Measurements from ENCODE around the gene CTIF.

Gene CTIF

DNA sequence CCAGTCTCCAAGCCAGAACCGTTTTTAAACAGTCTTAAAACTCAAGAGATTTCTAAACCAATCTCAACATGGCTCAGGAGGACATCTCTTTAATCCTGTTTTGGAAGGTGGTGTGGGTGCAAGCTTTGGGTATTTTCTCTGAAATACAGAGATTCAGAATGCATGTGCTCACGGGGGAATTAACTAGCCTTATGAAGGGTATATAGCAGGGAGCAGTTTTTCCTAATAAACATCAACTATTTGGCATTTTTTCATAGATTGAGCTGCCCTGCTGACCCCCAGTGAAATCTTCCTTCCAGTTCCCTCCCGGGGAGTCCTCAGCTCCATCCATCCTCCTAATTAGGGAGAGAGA lies 289.3 kb downstream of the CTIF start:
- no peak for DNase-seq

DNA sequence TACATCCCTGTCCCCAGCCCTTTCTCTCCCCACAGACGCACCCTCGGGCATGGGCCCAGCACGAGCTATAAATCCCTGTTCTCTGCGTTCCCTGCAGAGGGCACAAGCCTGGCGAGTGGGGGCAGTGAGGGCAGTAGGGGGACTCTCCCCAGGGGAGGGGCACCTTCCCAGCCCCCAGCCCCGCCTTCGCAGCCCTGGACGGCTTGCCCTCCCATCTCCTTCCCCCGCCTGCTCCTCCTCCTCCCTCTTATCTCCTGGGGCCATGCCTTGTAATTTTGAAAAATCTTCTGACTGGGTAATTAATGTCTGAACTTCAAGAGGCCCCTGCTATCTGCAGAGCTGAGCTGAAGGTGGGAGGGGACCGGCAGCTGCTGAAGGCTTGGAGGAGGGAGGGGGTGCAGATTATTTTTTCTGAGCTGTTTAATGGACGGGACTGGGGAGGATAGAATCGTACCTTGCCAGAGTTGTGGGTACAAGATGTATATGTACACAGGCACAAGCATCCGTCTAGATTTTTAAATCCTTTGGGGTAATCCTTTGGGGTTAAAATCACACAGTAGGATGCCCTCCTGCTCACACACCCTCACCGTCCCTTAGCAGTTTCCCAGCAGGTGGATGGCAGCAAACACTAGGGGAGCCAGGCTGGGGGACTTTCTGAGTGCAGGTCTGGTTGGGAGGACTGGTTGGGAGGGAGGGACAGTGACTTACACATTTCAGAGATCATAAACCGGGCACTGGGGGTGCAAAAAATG lies 290.0 kb downstream of the CTIF start:
- no peak for DNase-seq

DNA sequence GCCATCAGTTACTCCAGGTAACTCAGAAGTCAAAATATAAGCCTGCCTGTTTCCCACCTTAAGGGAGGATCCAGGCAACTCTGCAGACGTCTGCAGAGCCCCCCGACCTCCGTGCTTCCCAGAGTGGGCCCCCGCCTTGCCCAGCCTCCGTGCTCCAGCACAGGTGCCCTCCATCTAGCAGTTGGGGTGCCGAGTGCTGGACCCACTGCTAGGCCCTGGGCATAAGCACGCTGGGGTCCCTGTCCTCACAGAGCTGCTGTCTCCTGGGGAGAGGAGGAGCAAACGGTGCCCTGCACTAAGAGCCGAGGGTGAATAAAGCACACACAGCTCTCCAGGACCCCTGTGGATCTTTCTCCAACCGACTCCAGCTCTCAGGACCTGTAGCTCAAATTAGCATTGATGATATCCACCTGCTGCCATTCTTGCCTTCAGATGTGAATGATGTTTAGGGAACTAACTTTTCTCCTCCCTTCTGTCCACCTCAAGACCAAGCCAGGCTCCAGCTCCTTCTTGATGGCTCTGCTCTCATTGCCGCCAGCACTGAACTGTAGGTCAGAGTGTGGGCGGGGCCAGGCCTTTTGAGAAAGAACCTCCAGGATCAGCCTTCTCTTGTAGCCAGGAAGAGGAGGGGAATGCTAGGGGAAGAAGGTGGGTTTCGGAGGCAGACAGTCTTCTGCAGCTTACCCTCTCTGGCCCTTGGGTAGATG lies 290.8 kb downstream of the CTIF start:
- no peak for DNase-seq

DNA sequence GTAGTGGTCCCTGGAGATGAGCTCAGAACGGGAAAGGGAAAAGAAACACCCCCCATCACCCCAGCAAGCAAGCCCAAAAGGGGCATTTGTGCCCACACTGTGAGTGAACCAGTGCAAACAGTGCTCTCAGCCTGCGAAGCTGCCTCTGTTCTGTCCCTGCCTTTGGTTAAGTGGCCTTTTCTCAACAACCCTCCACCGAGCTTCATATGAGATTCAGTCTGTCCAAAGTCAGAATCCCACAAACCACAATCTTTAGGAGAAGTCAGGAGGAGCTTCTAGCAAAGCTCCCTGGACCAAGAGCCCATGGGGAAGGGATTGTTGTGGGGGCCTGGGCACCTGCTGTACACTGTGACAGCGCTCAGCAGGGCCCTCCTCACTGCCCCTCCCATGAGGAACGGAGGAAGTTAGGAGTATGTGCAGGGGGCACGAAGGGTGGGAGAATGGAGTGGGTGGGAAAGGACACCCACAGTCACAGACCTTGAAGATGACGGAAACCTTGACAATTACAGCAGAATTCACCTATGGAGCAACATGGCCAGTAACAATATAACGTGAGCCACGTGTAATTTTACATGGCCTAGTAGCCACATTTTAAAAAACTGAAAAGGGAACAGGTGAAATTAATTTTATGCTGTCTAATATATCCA lies 292.4 kb downstream of the CTIF start:
- DNase-seq = no peak

DNA sequence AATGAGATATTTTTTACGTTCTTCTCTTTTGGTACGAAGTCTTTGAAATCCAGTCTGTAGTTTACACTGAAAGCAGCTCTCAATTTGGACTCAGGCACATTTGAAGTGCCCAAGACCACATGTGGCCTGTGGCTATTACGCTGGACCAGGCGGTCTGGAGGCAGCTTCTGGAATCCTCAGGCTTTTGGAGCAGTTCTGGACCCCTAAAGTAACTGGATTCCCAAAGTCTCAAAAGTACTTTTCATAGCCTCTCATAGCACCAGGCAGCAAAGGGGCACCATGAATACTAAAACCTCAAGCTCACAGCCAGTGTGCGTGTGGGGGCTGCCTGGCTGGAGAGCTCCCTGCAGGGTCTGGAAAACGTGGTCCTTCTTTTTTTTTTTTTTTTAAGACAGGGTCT lies 293.0 kb downstream of the CTIF start:
- no peak for DNase-seq

DNA sequence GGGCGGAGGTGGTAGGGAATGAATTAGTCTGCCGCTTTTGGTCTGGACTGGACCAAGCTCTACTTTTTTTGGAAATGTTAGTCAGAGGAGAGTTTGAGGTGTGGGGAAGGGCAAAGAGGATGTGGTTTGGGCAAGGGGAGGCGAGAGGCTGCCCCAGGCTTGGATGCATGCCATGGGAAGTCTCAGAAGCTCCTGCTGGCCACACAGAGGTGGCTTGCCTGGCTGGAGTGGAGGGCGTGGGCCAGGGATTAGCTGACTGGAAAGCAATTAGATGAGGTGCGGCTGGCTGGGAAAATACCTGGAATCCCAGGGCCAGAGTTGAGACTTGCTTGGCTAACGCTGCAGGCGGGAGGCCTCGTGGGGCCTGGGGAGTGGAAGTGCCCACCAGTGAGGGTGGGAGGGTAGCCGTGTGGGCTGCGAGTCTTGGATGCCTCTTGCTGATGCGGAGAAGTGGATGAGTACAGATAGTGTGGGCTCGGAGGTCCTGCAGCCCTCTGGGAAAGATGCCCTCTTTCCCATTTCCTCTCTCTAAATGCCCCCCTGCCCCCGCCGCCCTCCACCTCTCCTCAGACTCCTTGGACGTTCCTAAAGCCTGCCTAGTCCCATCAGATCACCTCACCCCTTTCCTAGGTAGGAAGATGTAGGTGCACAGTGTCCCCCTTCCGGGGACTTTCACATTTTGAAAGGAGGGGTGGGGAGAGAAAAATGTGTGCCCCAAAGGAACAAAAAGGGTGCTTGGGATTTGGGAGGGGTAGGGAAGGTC lies 294.3 kb downstream of the CTIF start:
- DNase-seq = peak; percentile 39

DNA sequence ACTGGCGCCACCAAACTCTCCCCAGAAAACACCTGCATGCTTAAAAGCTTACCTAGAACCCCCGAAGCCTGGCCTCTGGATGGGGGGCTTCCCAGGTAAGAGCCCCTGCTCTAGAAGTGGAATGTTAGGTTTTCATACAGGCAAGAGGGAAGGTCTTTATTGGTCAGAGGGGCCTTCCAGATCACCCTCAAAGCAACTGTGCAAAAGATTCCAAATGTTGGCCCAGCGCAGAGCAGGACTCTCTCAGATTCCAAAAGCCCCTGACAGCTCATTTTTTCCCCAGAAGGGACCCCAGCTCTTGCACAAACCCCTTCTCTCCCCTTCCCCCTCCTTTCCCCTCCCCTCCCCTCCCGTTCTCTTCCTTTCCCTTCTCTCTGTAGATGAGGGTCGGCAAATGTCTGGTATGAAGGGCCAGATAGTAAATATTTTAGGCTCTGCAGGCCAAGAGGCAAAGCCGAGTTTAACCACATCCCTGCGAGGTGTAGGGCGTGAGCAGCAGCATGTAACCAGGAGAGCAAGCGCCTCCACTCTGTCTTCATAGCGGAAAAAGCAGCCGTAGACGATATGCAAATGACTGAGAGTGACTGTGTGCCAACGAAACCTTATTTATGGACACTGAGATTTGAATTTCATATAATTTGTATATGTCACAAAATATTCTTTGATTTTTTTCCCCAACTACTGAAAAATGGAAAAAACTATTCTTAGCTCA lies 295.0 kb downstream of the CTIF start:
- DNase-seq = peak; percentile 71

DNA sequence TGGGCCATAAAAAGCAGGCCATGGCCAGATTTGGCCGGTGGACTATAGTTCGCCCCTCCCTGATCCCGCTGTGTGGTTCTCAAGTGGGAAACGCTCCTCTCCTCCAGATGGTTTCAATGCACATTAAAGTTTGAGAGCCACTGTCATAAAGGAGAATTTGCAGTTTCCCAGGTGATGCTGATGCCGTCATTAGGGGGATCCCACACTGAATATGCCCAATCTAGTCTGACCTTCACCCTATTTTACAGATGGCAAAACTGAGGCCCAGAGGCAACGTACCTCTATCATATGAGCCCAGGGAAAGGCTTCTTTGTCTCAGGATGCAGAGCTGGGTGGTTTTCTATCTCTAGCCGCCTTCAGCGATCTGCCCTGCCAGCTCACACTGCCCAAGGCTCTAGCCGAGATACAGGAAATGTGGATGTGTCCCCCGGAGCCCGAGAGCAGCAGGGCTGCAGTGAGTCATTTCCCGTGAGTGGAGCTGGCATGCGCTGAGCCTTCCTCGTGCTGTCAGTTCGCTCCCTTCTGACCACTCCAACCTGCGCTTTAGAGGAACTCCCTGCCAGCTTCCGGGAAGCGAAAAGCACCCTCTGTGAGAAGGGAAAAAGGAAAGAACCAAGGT lies 295.7 kb downstream of the CTIF start:
- peak; percentile 81 for DNase-seq

DNA sequence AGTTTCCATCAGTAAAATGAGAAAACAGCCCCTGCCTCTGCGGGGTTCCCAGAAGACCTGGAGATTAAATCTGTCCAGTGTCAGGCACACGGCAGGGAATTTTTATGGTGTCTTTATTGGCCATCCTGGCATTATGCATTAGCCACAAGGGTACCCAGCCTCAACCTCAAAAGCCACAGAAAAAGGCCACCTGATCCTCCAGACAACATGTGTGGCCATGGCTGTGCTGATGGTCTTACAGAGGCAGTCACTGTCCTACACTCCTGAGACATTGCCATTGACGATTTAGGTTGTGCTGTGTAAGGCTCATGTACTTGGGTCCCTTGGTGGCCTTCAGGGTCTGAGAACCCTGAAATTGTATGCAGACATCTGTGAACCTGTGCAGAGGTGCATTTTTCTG lies 296.3 kb downstream of the CTIF start:
- no peak for DNase-seq

DNA sequence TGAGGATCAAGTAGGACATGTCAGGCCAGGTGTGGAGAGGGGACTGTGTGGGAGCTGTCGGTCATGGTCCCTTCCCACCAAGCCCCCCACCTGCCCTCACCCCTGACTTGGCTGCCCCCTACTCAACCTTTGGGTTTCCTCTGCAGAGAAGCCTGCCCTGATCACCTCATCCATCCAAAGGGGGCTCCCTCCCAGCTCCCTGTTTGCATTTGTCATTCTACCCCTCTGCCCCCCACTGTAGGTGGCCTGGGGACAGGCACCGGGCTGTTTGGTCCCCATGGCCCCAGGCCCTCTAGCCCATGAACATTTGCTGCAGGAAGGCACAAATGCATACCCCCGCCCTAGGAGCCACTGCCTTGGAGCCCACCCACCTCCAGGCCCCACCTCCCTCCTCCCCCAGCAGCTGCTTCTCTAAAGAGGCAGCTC lies 296.9 kb downstream of the CTIF start:
- no peak for DNase-seq

DNA sequence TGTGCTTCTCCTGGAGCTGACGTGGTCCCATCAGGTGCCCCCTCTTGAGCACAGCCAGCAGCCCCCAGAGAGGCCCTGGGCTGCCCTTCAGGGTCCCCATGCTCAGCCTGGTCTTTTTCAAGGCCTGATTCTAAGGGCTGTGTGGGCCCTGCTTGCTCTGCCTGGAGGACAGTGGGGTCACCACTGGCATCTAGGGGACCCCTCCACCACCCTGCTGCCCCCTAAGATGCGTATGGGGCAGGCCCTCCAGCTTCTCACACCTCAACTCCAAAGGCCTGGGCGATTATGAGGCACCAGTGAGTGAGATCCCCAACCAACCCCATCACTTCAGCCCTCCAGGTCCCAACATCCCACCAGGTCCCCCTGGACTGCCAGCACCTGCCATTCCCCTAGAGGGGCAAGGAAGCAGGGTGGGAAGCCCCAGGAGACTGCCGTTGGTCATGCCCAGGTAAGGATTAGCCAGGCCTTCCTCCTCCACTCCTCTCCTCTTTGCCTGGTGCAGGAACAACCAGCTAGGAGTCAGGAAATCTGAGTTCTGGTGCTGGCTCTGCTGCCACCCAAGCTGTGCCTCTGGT lies 297.5 kb downstream of the CTIF start:
- no peak for DNase-seq

DNA sequence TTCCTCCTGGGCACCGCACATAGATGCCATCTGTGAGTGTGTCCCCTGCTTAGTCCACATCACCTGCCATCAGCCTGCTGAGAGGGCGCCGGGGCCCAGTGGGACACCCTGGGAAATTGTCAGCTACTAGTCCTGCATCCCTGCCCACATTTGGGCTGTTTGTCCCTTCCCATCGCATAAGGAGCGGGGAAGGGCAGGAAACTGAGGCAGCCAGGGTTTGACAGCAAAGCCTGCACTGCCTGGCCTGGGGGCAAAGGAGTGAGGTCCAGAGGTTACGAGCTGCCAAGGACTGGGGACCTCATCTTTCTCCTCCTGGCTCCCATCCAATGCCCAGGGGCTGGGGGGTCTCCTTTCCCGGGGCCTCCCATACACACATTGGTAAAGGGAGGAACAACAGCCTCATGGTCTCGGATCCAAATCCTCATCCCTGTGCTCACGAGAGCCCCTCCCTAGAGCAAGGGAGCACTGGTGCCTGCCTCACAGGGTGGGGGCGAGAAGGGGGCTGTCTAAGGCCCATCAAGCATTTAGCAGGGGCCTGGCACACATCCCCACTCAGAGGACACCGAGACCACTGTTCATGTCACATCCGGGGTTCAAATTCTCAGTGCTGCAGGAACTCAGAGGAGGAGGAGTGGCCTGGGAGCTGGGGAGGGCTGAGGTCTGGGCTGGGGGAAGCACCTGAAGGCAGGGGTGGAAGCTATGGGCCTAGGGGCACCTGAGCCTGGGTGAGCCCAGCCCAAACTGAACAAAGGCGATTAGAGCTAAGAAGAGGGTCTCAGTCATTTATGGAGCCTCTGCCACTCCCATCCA lies 298.2 kb downstream of the CTIF start:
- no peak for DNase-seq

DNA sequence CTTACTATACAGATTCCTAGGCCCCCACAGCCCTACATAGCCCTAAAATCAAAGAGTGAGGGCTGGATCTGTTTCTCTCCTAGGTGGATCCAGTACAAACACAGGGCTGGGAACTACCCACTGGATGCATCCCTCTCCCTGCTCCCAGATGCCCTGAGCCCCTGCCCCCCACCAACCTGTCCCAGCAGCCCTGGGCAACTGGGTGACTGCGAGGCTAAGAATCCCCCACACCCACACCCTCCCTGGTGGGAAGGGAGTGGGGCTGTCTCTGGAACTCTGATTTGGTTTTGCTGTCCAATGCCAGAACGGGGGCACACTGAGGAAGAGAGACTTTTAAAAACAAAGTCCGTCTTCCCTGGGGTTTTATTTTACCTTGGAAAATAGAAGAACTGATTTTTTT lies 298.8 kb downstream of the CTIF start:
- no peak for DNase-seq

DNA sequence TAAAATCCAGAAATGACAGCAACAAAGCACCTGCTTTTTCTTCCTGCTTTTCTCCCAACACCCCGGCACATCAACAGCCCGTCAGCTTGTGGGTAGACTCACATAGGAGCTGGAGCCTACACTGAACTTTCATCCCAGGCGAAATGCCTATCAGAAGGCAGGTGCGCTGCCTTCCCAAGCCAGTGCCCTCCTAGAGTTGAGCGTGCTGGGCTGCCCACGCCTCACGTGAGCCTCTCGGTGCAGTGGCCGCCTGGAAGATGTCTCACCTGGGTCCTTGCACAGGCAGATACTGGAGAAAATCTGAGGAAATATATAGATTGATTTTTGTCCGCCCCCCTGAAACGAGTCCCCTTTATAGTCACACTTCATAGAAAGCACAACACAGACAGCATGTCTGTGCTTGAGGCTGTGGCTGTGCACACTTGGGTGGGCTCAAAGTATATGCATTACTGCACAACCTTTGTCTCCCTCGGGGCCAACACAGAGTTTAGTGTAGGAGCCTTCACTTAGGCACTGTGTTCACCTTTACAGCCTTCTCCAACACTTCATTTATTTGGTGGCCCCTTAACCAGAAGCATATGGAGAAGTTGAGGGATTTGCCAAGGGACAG lies 299.4 kb downstream of the CTIF start:
- no peak for DNase-seq

DNA sequence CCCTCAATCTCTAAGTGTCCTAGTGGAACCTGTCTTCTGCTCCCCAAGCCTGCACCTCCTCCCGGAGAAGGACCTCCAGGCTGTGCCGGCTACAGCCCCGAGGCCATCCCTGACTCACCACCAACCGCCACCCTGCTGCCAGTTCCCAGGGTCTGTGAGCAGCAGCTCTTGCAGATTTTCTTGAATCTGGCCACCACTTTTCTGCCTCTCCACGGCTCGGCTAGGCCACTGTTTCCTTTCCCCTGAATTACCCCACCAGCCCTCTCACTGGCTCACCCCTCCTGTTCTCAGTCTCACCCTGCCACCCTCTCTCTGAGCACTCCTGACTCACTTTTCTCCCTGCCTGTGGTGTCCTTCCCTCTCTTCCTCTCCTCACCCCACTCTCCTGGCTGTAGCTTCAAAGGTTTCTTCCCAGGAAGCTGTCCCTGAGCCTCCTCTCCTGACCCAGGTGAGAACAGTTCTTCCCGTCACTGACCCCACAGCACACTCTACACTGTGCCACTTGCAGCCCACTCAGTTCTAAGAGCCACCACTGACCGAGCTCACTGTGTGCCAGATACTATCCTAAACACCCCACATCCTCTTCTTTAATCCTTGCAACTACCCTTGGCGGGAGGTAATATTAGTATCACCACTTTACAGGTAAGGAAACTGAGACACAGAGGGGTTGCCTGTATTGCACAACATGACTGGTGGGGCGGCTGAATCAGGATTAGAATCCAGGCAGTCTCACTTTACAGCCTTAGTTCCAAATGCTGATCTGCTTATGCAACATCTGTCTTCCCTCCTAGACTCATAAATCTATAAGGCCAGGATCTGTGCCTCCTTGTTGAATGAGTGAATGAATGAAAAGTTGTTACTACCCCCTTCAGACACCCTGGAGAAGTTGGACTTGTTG lies 300.3 kb downstream of the CTIF start:
- peak; percentile 35 for DNase-seq

DNA sequence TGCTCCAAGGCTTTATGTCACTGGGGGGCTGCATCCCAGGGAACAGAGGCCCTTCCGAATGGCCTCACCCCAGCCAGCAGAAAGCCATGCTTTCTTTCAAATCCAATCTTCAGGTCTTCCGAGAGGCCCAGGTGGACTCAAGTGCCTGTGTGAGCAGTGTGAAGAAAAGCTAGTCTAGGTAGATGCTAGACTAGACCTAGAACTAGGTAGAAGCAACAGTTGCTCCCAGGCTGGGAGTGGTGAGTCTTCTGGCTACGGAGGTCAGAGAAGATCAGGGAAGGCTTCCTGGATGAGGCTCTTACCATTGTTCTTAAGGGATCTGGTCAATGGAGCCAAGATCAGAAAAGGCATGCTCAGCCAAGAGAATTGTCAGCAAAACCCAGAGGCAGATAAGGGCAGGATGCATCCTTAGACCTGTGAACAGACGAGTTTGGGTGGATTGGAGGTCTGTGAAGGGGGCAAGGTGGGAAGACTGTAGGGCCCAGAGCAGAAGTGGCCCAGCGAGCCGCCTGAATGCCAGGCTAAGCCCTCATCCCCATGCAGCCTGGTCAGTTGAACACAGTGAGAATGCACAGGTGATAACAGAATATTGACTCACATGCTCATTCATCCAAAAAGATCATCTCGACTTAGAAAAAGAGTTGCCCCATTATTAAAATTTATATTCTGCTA lies 301.1 kb downstream of the CTIF start:
- DNase-seq = no peak

DNA sequence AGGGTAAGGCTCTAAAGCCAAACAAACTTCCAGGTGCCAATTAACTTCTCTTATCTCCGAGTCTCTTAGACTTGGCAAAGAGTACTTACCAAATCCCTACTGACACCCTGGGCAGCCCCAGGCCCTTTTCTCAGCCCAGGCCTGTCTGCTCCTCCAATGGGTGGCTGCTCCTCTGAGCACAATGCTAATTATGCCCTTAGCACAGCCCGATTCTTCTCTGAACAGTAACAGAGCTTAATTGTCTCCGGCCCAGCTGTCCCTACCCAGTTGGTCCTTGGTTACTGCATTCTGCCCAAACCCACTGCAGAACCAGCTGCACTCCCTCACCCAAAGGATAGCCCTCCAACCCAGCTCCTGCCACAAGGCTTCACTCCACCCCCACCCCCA lies 301.7 kb downstream of the CTIF start:
- DNase-seq = no peak

DNA sequence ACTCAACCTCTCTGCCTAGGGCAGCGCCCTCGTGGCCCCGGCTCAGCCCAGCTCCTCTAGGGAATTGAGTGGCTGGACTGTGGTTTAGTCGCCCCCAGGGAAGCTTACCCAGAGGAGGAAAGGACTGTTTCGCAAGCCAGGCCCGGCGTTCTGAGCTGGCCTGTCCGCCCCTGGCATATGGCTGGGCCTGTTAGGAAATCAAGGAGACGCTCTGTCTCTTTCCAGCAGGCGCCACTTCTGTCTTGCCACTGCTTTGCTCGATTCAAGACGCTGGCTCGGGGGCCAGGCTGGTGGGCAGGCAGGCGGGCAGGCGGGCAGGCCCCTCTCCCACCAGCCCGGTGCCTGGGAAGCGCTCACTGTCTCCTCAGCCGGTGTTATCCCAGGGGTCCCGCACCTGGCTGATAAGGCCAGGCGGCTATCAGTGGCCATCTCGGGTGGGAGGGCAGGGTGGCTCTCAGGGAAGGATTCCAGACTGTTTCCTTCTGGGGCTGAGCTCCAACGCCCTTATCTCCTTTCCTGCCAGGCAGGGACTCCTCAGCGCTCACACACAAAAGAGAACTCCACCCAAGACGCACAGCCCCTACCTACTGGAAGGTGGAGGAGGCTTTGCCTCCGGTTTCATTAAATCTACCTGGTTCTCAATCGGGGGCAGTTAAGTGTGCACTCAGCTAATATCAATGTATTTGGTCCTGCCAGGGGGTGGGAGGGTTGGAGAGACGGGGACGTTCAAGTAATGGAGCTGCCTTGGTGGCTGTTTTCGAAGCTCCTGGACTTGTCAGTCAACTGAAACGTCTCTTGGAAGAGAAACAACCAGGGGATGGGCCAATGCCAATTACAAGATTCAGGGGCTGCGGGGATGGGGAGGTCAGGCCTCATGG lies 302.8 kb downstream of the CTIF start:
- no peak for DNase-seq
